H9 (cell line): ENCODE data around the gene KIAA0513. TPM values are rescaled to one million over a fixed set of nuclear protein-coding genes. Genes with fewer than 3 reads are reported as not detected.

Source experiments
- DNase-seq: peaks from one replicate; pipeline ENCODE4 v3.0.0-alpha.2; 2017
- H2AFZ ChIP-seq: one replicate; pipeline ENCODE4 v1.6.1; 2013; ENCODE audit warnings: mild to moderate bottlenecking, low read length, control low read depth, moderate library complexity
- H2AK5ac ChIP-seq: 2 replicates; pipeline ENCODE4 v1.6.1; 2013; ENCODE audit warnings: low read length, control low read depth, mixed read lengths; ENCODE audit not compliant: insufficient read length
- H2BK120ac ChIP-seq: one replicate; pipeline ENCODE4 v1.6.1; 2013; ENCODE audit warnings: low read depth, mild to moderate bottlenecking, low read length, control low read depth, inconsistent platforms; ENCODE audit not compliant: poor library complexity, severe bottlenecking
- H2BK12ac ChIP-seq: 2 replicates; pipeline ENCODE4 v1.6.1; 2013; ENCODE audit warnings: low read length, control low read depth, mixed read lengths, low read depth; ENCODE audit not compliant: insufficient read length
- H2BK15ac ChIP-seq: 2 replicates; pipeline ENCODE4 v1.6.1; 2013; ENCODE audit warnings: low read depth, low read length, control low read depth
- H2BK20ac ChIP-seq: one replicate; pipeline ENCODE4 v1.6.1; 2013; ENCODE audit warnings: low read depth, mild to moderate bottlenecking, low read length, control low read depth, inconsistent platforms; ENCODE audit not compliant: poor library complexity, severe bottlenecking
- H2BK5ac ChIP-seq: 2 replicates; pipeline ENCODE4 v1.6.1; 2013; ENCODE audit warnings: low read length, control low read depth, mixed read lengths; ENCODE audit not compliant: insufficient read length
- H3K14ac ChIP-seq: 2 replicates; pipeline ENCODE4 v1.6.1; 2013; ENCODE audit warnings: low read length, control low read depth; ENCODE audit not compliant: insufficient read depth
- H3K18ac ChIP-seq: 2 replicates; pipeline ENCODE4 v1.6.1; 2013; ENCODE audit warnings: low read depth, mild to moderate bottlenecking, mixed read lengths, low read length, control low read depth; ENCODE audit not compliant: insufficient read length
- H3K23ac ChIP-seq: 2 replicates; pipeline ENCODE4 v1.6.1; 2013; ENCODE audit warnings: low read length, control low read depth, mixed read lengths, low read depth; ENCODE audit not compliant: insufficient read length
- H3K23me2 ChIP-seq: 2 replicates; pipeline ENCODE4 v1.6.1; 2013; ENCODE audit warnings: low read depth, mild to moderate bottlenecking, mixed read lengths, low read length, control low read depth; ENCODE audit not compliant: insufficient read length, poor library complexity, severe bottlenecking
- H3K27ac ChIP-seq: 2 replicates; pipeline ENCODE4 v1.5.1; 2013; ENCODE audit warnings: low read length, control low read depth, mixed read lengths, low read depth; ENCODE audit not compliant: insufficient read length
- H3K27me3 ChIP-seq: 2 replicates; pipeline ENCODE4 v1.6.1; 2013; ENCODE audit warnings: low read length, control low read depth, inconsistent platforms; ENCODE audit not compliant: insufficient read depth
- H3K4ac ChIP-seq: 2 replicates; pipeline ENCODE4 v1.6.1; 2013; ENCODE audit warnings: low read depth, mild to moderate bottlenecking, control low read depth, inconsistent platforms, low read length, moderate library complexity
- H3K4me1 ChIP-seq: 2 replicates; pipeline ENCODE4 v1.6.1; 2013; ENCODE audit warnings: low read length, control low read depth, inconsistent platforms; ENCODE audit not compliant: insufficient read depth
- H3K4me2 ChIP-seq: 2 replicates; pipeline ENCODE4 v1.6.1; 2013; ENCODE audit warnings: low read length, control low read depth, mixed read lengths; ENCODE audit not compliant: insufficient read length, insufficient read depth
- H3K56ac ChIP-seq: 2 replicates; pipeline ENCODE4 v1.6.1; 2013; ENCODE audit warnings: low read depth, mild to moderate bottlenecking, mixed read lengths, low read length, control low read depth; ENCODE audit not compliant: insufficient read length
- H3K79me1 ChIP-seq: 2 replicates; pipeline ENCODE4 v1.6.1; 2013; ENCODE audit warnings: low read depth, mild to moderate bottlenecking, moderate library complexity, low read length, control low read depth, inconsistent platforms; ENCODE audit not compliant: insufficient read depth, poor library complexity, severe bottlenecking
- H3K79me2 ChIP-seq: 2 replicates; pipeline ENCODE4 v1.6.1; 2013; ENCODE audit warnings: low read length, control low read depth, inconsistent platforms; ENCODE audit not compliant: insufficient read depth
- H3K9ac ChIP-seq: 2 replicates; pipeline ENCODE4 v1.6.1; 2013; ENCODE audit warnings: low read length, control low read depth, mixed read lengths; ENCODE audit not compliant: insufficient read length; ENCODE audit errors: extremely low read depth
- H3K9me3 ChIP-seq: one replicate; pipeline ENCODE4 v1.6.1; 2013; ENCODE audit warnings: low read depth, low read length, inconsistent platforms; ENCODE audit not compliant: control insufficient read depth
- H3T11ph ChIP-seq: one replicate; pipeline ENCODE4 v1.6.1; 2013; ENCODE audit warnings: mild to moderate bottlenecking, low read length, control low read depth, inconsistent platforms
- H4K20me1 ChIP-seq: one replicate; pipeline ENCODE4 v1.6.1; 2013; ENCODE audit not compliant: control insufficient read depth, insufficient read length, insufficient read depth
- H4K5ac ChIP-seq: 2 replicates; pipeline ENCODE4 v1.6.1; 2013; ENCODE audit warnings: low read depth, mild to moderate bottlenecking, mixed read lengths, low read length, control low read depth; ENCODE audit not compliant: insufficient read length
- H4K8ac ChIP-seq: replicated peaks from 2 replicates; pipeline ENCODE4 v1.6.1; 2013; ENCODE audit warnings: low read length, control low read depth, mixed read lengths, low read depth; ENCODE audit not compliant: insufficient read length
- H4K91ac ChIP-seq: 2 replicates; pipeline ENCODE4 v1.6.1; 2013; ENCODE audit warnings: low read depth, mild to moderate bottlenecking, moderate library complexity, mixed read lengths, low read length, control low read depth; ENCODE audit not compliant: insufficient read length
- H3K27ac Mint-ChIP-seq, 3 experiments: 2 replicates in 2 of 3; 3 replicates in 1 of 3; pipeline ENCODE4 v1.8.0; 2020 to 2021; ENCODE audit warnings: mixed read lengths in 3 of 3, mild to moderate bottlenecking in 1 of 3, moderate library complexity in 1 of 3
- H3K27me3 Mint-ChIP-seq: 2 replicates; pipeline ENCODE4 v1.8.0; 2021; ENCODE audit warnings: low read depth, mild to moderate bottlenecking, moderate library complexity, mixed read lengths
- H3K36me3 Mint-ChIP-seq, 3 experiments: 2 replicates in 2 of 3; 3 replicates in 1 of 3; pipeline ENCODE4 v1.8.0; 2020 to 2021; ENCODE audit warnings: low read depth in 3 of 3, mixed read lengths in 3 of 3; ENCODE audit not compliant: insufficient read depth in 1 of 3
- H3K4me1 Mint-ChIP-seq, 2 experiments: 2 replicates each; pipeline ENCODE4 v1.8.0; 2020; ENCODE audit warnings: mixed read lengths in 2 of 2
- H3K4me3 Mint-ChIP-seq, 2 experiments: 2 replicates in 1 of 2; 3 replicates in 1 of 2; pipeline ENCODE4 v1.8.0; 2020 to 2021; ENCODE audit warnings: mild to moderate bottlenecking in 2 of 2, mixed read lengths in 2 of 2, moderate library complexity in 1 of 2
- H3K9me3 Mint-ChIP-seq, 2 experiments: 2 replicates in 1 of 2; 3 replicates in 1 of 2; pipeline ENCODE4 v1.8.0; 2020; ENCODE audit warnings: mild to moderate bottlenecking in 2 of 2, mixed read lengths in 2 of 2, moderate library complexity in 1 of 2
- WGBS: extraction: QIAGEN DNeasy Blood & Tissue Kit; methylation state at CpG from one replicate; pipeline ENCODE4 v1.1.7; 2013; ENCODE audit warnings: missing lambda C conversion rate, low lambda C conversion rate, mixed read lengths; ENCODE audit not compliant: insufficient read length; ENCODE audit errors: extremely low coverage; 5-methylcytosine and 5-hydroxymethylcytosine counted together
- total RNA-seq: library from RNA; stranded (reverse); gene quantifications from 2 replicates; pipeline ENCODE4 v1.2.1, GENCODE V29; 2021
- TF ChIP-seq, protein P1 (sequence below): fragments of 200-600 bp; sonication (generic); conservative IDR thresholded peaks from 3 replicates; pipeline ENCODE4 v1.8.0; 2021; ENCODE audit warnings: antibody characterized with exemption, mild to moderate bottlenecking

Gene KIAA0513
- total RNA-seq, 1 experiment from 2014 or later = 4.7 TPM

DNA sequence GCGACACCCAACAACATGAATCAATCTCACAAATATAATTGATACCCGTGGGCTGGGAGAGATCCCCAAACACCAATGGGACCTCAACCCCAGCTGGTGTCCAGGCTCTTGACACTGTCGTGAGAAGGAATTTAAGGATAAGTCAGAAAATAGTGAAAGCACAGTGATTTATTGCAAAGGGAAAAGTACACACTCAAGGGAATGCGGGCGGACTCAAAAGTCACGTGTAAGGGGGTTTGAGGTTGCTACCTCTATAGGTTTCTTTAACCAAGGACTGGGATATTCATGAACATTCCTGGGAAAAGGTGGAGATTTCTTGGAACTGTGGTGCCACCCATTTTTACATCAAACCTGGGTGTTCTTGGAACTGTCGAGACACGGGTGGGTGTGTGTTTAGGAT lies 10.0 kb upstream of the KIAA0513 start:
- no peak overlapping the region for H4K5ac ChIP-seq
- no peak overlapping the region for H3K23ac ChIP-seq
- no peak overlapping the region for H3K4ac ChIP-seq
- H3K4me3 Mint-ChIP-seq = no peak overlapping the region
- no peak overlapping the region for H2BK20ac ChIP-seq
- H3K27me3 ChIP-seq = no peaks in the 10 kb centered on the region; the same call in 1 of the 2 replicates
- no CpG with 5 or more reads among the region's 8 CpGs for WGBS
- H3K9me3 ChIP-seq = no peaks in the 10 kb centered on the region
- no peaks in the 10 kb centered on the region for H4K20me1 ChIP-seq
- no peaks in the 10 kb centered on the region for H3K79me2 ChIP-seq
- no peak overlapping the region for H2AK5ac ChIP-seq
- H3T11ph ChIP-seq = no peak overlapping the region
- no peak overlapping the region for H4K8ac ChIP-seq
- H3K56ac ChIP-seq = no peak overlapping the region
- H3K18ac ChIP-seq = no peak overlapping the region
- no peaks in the 10 kb centered on the region for H3K36me3 Mint-ChIP-seq
- H4K91ac ChIP-seq = no peak overlapping the region
- no peak overlapping the region for H2BK120ac ChIP-seq
- H3K4me1 Mint-ChIP-seq = peaks cover 0 to 3% of the 10 kb centered on the region in 2 experiments; a peak in 1 of 4 replicates
- no peak for DNase-seq
- no peak overlapping the region for H2BK15ac ChIP-seq
- TF ChIP-seq, protein P1, sequence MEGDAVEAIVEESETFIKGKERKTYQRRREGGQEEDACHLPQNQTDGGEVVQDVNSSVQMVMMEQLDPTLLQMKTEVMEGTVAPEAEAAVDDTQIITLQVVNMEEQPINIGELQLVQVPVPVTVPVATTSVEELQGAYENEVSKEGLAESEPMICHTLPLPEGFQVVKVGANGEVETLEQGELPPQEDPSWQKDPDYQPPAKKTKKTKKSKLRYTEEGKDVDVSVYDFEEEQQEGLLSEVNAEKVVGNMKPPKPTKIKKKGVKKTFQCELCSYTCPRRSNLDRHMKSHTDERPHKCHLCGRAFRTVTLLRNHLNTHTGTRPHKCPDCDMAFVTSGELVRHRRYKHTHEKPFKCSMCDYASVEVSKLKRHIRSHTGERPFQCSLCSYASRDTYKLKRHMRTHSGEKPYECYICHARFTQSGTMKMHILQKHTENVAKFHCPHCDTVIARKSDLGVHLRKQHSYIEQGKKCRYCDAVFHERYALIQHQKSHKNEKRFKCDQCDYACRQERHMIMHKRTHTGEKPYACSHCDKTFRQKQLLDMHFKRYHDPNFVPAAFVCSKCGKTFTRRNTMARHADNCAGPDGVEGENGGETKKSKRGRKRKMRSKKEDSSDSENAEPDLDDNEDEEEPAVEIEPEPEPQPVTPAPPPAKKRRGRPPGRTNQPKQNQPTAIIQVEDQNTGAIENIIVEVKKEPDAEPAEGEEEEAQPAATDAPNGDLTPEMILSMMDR = no peak
- no peak overlapping the region for H2BK5ac ChIP-seq
- no peaks in the 10 kb centered on the region for H3K79me1 ChIP-seq
- H3K4me1 ChIP-seq = no peaks in the 10 kb centered on the region
- no peak overlapping the region for H2AFZ ChIP-seq
- H3K9me3 Mint-ChIP-seq = no peaks in the 10 kb centered on the region
- H3K23me2 ChIP-seq = no peaks in the 10 kb centered on the region
- H3K27me3 Mint-ChIP-seq = peaks cover 35% of the 10 kb centered on the region
- no peak overlapping the region for H3K9ac ChIP-seq
- no peak overlapping the region for H3K27ac Mint-ChIP-seq
- no peak overlapping the region for H3K27ac ChIP-seq
- H2BK12ac ChIP-seq = no peak overlapping the region
- no peak overlapping the region for H3K4me2 ChIP-seq
- no peak overlapping the region for H3K14ac ChIP-seq
